ENCODE results near the gene SUGCT.

Gene SUGCT

GRCh38 chr7:40891232-40891631, 756.4 kb downstream of the SUGCT start:
- no peak for DNase-seq

DNA sequence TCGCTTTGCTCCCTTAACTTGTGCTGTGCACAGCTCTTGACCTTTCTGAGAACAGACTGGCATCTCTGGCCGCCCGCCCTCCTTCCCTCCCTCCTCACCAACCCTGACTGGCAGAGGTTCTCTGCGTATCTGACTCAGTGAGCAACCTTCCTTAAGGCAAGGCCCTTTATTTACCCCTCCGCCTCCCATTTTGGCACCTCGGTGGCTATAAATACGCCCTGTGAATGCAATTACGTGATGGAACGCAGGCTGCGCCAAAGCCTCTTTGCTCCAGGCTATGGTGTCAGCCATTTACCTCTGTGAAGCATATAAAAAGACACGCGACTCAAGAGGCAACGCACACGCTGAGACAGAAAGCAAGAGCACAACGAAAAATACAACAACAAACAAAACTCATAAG, 764.3 kb downstream of the SUGCT start:
- no peak for DNase-seq

DNA sequence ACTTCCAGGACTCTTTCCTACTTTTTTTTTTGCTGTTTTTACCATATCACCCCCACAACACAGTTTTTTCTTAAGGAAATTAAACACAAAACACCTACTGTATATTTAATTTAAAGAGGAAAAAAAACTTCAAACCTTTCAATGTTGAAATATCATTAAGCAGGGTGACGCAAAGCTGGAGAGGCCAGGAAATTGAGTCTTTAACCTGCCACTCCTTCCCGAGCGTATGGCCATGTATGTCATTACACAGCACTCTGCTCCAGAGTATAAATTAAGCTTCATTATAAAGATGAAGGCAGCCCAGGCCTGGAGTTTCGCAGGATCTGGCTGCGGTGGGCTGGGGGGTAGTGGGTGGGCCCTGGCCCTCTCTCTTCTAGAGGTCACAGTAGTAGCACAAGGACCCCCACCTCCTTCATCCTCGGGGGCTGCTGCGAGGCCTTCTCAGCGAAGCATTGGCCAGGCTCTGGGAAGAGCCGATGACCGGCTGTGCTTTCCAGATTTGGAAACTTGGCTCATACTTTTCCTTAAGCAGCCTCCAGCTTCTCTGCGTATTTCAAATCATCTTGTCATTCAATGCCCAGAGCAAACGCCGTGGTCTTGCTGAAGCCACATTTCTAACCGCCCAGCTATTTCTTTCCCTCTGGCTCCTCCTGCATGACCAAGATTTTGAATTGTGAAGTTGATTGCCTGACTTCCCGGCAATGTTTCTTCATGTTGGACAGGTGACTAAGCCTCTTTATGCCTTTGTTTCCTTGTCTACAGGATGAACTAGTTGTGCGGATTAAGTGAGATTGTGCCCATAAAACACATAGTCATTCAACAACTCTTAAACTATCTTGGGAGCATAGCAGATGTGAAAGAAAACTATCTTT, 765.1 kb downstream of the SUGCT start:
- DNase-seq, result no peak

DNA sequence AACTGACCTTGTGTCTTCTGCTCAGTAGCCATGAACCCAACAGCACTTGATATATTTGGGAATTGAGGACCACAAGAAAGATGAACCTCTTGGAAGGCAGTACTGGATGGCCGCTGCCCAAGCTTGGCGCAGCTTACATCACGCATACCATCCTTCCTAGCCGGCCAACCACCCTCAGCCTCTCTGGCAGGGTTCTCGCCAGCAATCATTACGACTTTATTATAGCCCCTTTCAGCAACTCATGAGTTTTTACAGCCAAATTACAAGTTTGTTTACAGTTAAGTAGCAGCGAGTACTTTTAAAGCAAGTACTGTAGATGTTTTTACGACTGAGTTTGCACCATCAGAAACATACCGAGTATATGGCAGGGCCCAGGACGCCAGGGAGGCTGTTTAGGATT, 769.1 kb downstream of the SUGCT start:
- no peak for DNase-seq

- DNase-seq, result no peak
Observed at GRCh38 chr7:40907286-40907685, 772.5 kb downstream of the SUGCT start.

- DNase-seq, result no peak
Observed at GRCh38 chr7:40909346-40909980, 774.7 kb downstream of the SUGCT start.
